CD8-positive, alpha-beta memory T cell (primary cell): ENCODE data around the gene ME3. TPM values are rescaled to one million over a fixed set of nuclear protein-coding genes. Genes with fewer than 3 reads are reported as not detected.

ENCODE experiments used
- CTCF ChIA-PET: fragments of 350-600 bp; sonication (Branson Sonifier 250); formaldehyde crosslinking; loops from one replicate; lab custom pipeline; 2021; ENCODE audit warnings: antibody characterized with exemption; lab: Charles Lee
- POLR2A ChIA-PET: fragments of 350-600 bp; sonication (Branson Sonifier 250); formaldehyde crosslinking; loops from one replicate; lab custom pipeline; 2021; ENCODE audit warnings: antibody characterized with exemption; lab: Charles Lee
- DNase-seq, 5 donors: peaks; one replicate each; pipeline versions ENCODE4 v3.0.0 to v3.0.0-alpha.2; 2020 to 2022; ENCODE audit warnings: mixed read lengths in 1 of 5
- H3K27ac ChIP-seq: one replicate; pipeline ENCODE4 v1.7.0; 2013; ENCODE audit warnings: low read depth, mild to moderate bottlenecking, low read length, moderate library complexity
- H3K27me3 ChIP-seq: 2 replicates; pipeline ENCODE4 v1.7.0; 2013; ENCODE audit warnings: low read length, mild to moderate bottlenecking; ENCODE audit not compliant: insufficient read depth, poor library complexity, severe bottlenecking
- H3K36me3 ChIP-seq: 2 replicates; pipeline ENCODE4 v1.7.0; 2013; ENCODE audit warnings: mild to moderate bottlenecking, low read length, moderate library complexity; ENCODE audit not compliant: insufficient read depth
- H3K4me1 ChIP-seq: 2 replicates; pipeline ENCODE4 v1.7.0; 2013; ENCODE audit warnings: mild to moderate bottlenecking, low read length, moderate library complexity; ENCODE audit not compliant: insufficient read depth
- H3K4me3 ChIP-seq: 2 replicates; pipeline ENCODE4 v1.7.0; 2013; ENCODE audit warnings: mild to moderate bottlenecking, low read length
- H3K9me3 ChIP-seq: 2 replicates; pipeline ENCODE4 v1.7.0; 2013; ENCODE audit warnings: mild to moderate bottlenecking, low read length
- H3K27ac Mint-ChIP-seq, 8 donors: one replicate each; pipeline ENCODE4 v1.8.0; 2020 to 2021; ENCODE audit warnings: mixed read lengths in 8 of 8, mild to moderate bottlenecking in 6 of 8, inconsistent platforms in 3 of 8, moderate library complexity in 3 of 8
- H3K27me3 Mint-ChIP-seq, 2 donors: one replicate each; pipeline ENCODE4 v1.8.0; 2020 to 2021; ENCODE audit warnings: mixed read lengths in 2 of 2, mild to moderate bottlenecking in 1 of 2, moderate library complexity in 1 of 2
- H3K36me3 Mint-ChIP-seq, 3 donors: one replicate each; pipeline ENCODE4 v1.8.0; 2020 to 2021; ENCODE audit warnings: mixed read lengths in 3 of 3, inconsistent platforms in 1 of 3, mild to moderate bottlenecking in 1 of 3
- H3K4me1 Mint-ChIP-seq, 3 donors: one replicate each; pipeline ENCODE4 v1.8.0; 2020 to 2021; ENCODE audit warnings: mixed read lengths in 3 of 3, inconsistent platforms in 1 of 3, mild to moderate bottlenecking in 1 of 3
- H3K4me3 Mint-ChIP-seq, 7 donors: one replicate each; pipeline ENCODE4 v1.8.0; 2020 to 2021; ENCODE audit warnings: mixed read lengths in 7 of 7, mild to moderate bottlenecking in 6 of 7, moderate library complexity in 4 of 7, inconsistent platforms in 2 of 7
- H3K9me3 Mint-ChIP-seq, 5 donors: one replicate each; pipeline ENCODE4 v1.8.0; 2020 to 2022; ENCODE audit warnings: mixed read lengths in 5 of 5, mild to moderate bottlenecking in 3 of 5, moderate library complexity in 2 of 5, inconsistent platforms in 1 of 5
- polyA plus RNA-seq: library from polyadenylated mRNA; unstranded; fragments of 300-500 nt; fragmentation: Illumina TruSeq; gene quantifications from one replicate; pipeline ENCODE4 v1.2.3, GENCODE V29; 2021
- total RNA-seq, 2 experiments: library from RNA; stranded (reverse); gene quantifications; one replicate each; pipeline ENCODE4 v1.2.3, GENCODE V29; 2021

The ME3 gene
- total and polyA plus RNA-seq, 3 experiments from 2014 or later: 1.0 to 1.3 TPM; not detected in 1

DNA sequence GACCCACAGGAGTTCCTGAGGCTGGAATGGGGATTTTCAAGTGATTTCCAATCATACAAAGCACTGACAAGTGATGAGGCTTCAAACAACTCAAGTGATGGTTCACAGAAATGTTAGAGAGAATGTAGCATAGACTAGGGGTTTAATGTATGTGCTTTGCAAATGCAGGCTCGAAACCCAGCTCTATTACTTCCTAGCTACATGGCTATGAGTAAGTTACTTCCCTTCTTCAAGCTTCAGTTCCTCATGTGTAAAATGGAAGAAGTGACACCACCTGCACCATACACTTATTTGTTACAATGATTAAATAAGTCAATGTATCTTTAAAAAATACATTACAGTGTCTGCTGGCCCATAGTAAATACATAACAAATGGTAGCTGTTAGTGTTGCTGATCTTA, 158.0 kb downstream of the ME3 start:
- Mint-ChIP-seq H3K9me3 (no peaks in the 10 kb centered on the region), H3K36me3 (no peaks in the 10 kb centered on the region), H3K27ac (no peak overlapping the region), H3K27me3 (peaks cover 0 to 2% of the 10 kb centered on the region in 2 donors), H3K4me3 (no peak overlapping the region), H3K4me1 (peaks cover 0 to 4% (median 2%) of the 10 kb centered on the region in 3 donors)
- Histone ChIP-seq H3K9me3 (no peaks in the 10 kb centered on the region), H3K27me3 (no peaks in the 10 kb centered on the region), H3K4me3 (no peak overlapping the region), H3K27ac (no peak overlapping the region), H3K36me3 (no peaks in the 10 kb centered on the region), H3K4me1 (peaks cover 3% of the 10 kb centered on the region)
- ChIA-PET CTCF (no interaction called here), POLR2A (no interaction called here)
- no peak for DNase-seq

DNA sequence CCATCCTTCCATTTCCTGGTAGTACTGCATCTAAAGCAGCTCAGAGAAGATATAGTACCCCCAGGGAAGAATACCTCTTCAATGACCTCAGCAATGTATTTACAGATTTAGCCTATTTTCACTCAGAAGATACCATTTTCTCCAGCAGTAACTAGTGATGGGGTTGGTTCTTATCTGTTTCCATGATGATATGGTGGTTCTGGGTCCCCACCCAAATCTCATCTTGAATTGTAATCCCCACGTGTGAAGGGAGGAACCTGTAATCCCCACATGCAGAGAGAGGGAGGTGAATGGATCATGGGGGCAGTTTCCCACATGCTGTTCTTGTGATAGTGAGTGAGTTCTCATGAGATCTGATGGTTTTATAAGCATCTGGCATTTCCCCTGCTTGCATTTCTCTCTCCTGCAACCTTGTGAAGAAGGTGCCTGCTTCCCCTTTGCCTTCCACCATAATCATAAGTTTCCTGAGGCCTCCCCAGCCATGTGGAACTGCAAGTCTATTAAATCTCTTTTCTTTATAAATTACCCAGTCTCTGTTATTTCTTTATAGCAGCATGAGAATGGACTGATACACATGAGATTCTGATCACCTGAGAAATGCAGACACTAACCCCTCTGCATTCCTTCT, 158.6 kb downstream of the ME3 start:
- H3K4me3 Mint-ChIP-seq: no peak overlapping the region
- Histone ChIP-seq H3K4me1 (peaks cover 3% of the 10 kb centered on the region), H3K36me3 (no peaks in the 10 kb centered on the region), H3K4me3 (no peak overlapping the region), H3K27ac (no peak overlapping the region), H3K9me3 (no peaks in the 10 kb centered on the region), H3K27me3 (no peaks in the 10 kb centered on the region)
- peaks cover 0 to 4% (median 2%) of the 10 kb centered on the region in 3 donors for H3K4me1 Mint-ChIP-seq
- DNase-seq: no peak
- no peaks in the 10 kb centered on the region for H3K36me3 Mint-ChIP-seq
- POLR2A ChIA-PET: no interaction called here
- CTCF ChIA-PET: no interaction called here
- H3K27me3 Mint-ChIP-seq: peaks cover 0 to 2% of the 10 kb centered on the region in 2 donors
- H3K27ac Mint-ChIP-seq: no peak overlapping the region
- no peaks in the 10 kb centered on the region for H3K9me3 Mint-ChIP-seq

DNA sequence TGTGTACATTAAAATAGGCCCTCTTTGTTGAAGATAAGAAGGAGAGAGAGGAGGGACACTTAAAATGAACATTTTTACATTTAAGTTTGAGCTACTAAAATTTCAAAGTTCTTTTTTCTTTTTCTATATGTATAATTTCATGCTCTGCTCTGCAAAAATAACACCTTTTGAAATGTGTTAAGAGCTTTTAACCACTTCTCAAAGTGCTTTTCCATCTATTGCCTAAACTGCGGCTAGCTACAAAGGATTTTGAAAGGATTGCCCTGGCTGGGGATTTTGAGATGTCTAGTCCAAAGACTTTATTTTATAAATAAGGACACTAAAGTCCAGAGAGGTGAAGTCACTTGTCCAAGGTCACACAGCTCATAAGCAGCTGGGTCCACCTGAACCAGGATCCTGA, 159.3 kb downstream of the ME3 start:
- Histone ChIP-seq H3K36me3 (no peaks in the 10 kb centered on the region), H3K4me1 (peaks cover 3% of the 10 kb centered on the region), H3K9me3 (no peaks in the 10 kb centered on the region), H3K27ac (no peak overlapping the region), H3K4me3 (no peak overlapping the region), H3K27me3 (no peaks in the 10 kb centered on the region)
- POLR2A ChIA-PET: no interaction called here
- peak overlapping the region in 1 of 7 donors; percentile 37 for H3K4me3 Mint-ChIP-seq
- CTCF ChIA-PET: no interaction called here
- peaks cover 0 to 2% of the 10 kb centered on the region in 2 donors for H3K27me3 Mint-ChIP-seq
- DNase-seq: no peak
- H3K36me3 Mint-ChIP-seq: no peaks in the 10 kb centered on the region
- H3K9me3 Mint-ChIP-seq: no peaks in the 10 kb centered on the region
- peaks cover 0 to 4% (median 2%) of the 10 kb centered on the region in 3 donors for H3K4me1 Mint-ChIP-seq
- H3K27ac Mint-ChIP-seq: no peak overlapping the region

DNA sequence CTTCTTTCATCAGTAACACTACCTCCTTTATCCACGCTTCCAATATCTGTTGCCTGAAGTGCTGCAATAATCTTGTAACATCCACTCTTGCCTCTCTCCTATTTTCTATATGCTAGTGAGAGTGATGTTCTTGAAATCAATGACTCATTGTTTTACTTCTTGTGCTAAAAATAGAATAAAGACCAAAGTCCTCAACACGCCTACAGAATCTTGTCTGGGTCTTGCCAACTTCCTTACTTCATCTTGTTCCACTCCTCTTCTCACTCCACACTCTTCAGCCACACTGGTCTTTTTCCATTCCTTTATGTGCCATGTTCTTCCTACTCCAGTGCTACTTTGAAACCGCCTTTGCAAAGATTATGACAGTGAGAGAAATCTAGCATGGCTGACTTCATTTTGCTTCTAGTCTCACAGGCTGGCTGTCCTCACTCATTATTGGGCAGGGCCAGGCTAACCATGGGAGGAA, 161.3 kb downstream of the ME3 start:
- H3K4me3 Mint-ChIP-seq: no peak overlapping the region
- Histone ChIP-seq H3K4me3 (no peak overlapping the region), H3K4me1 (peaks cover 3% of the 10 kb centered on the region), H3K27me3 (no peaks in the 10 kb centered on the region), H3K9me3 (no peaks in the 10 kb centered on the region), H3K27ac (no peak overlapping the region), H3K36me3 (no peaks in the 10 kb centered on the region)
- H3K4me1 Mint-ChIP-seq: peaks cover 0 to 4% (median 2%) of the 10 kb centered on the region in 3 donors
- no peaks in the 10 kb centered on the region for H3K36me3 Mint-ChIP-seq
- H3K27me3 Mint-ChIP-seq: peaks cover 1 to 4% of the 10 kb centered on the region in 2 donors
- H3K27ac Mint-ChIP-seq: no peak overlapping the region
- no peaks in the 10 kb centered on the region for H3K9me3 Mint-ChIP-seq
- DNase-seq: no peak
- CTCF ChIA-PET: no interaction called here
- POLR2A ChIA-PET: no interaction called here

DNA sequence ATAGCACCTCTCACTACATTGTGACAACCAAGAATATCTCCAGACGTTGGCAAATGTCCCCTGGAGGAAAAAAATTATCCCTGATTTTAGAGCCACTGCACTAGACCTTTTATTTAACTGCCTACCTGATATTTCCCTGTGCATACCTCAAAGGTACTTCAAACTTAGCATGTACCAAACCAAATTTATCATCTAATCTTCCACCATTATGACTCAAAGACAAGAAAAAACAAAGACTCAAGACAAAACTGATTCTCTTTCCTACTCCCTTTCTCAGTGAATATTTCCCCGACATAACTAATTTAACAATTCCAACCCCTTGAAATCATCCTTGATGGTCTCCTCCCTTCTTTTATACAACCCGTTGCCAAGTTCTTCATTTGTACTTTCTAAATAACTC, 161.7 kb downstream of the ME3 start:
- peaks cover 0 to 4% (median 2%) of the 10 kb centered on the region in 3 donors for H3K4me1 Mint-ChIP-seq

DNA sequence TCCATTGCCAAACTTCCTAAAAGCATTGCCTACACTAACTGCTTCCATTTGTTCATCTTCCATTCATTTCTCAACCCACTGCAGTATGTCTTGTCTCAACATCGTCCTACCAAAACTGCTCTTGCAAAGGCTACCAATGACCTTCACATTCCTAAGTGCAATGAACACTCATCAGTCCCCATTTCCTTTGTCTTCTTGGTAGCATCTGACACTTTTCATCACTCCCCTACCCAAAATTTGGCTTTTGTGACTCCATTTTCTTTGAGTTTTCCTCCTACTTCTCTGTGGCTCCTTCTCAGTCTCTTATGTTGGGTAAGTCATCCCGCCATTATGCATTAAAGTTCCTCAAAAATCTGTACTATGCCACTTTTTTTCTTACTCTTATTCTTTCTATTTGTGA, 162.3 kb downstream of the ME3 start:
- no peak overlapping the region for H3K4me3 ChIP-seq
- H3K27me3 ChIP-seq: no peaks in the 10 kb centered on the region
- no peaks in the 10 kb centered on the region for H3K9me3 Mint-ChIP-seq
- no peak overlapping the region for H3K27ac ChIP-seq
- POLR2A ChIA-PET: no interaction called here
- no peak overlapping the region for H3K4me3 Mint-ChIP-seq
- H3K4me1 ChIP-seq: peaks cover 3% of the 10 kb centered on the region
- no peak overlapping the region for H3K27ac Mint-ChIP-seq
- H3K27me3 Mint-ChIP-seq: peaks cover 2 to 4% of the 10 kb centered on the region in 2 donors
- H3K9me3 ChIP-seq: no peaks in the 10 kb centered on the region
- H3K36me3 ChIP-seq: no peaks in the 10 kb centered on the region
- CTCF ChIA-PET: no interaction called here
- DNase-seq: no peak
- no peaks in the 10 kb centered on the region for H3K36me3 Mint-ChIP-seq
- peaks cover 0 to 4% (median 2%) of the 10 kb centered on the region in 3 donors for H3K4me1 Mint-ChIP-seq

More for the DNA sequence above, 161.7 kb downstream of the ME3 start:
- Histone ChIP-seq H3K27me3 (no peaks in the 10 kb centered on the region), H3K9me3 (no peaks in the 10 kb centered on the region), H3K36me3 (no peaks in the 10 kb centered on the region), H3K4me1 (peaks cover 3% of the 10 kb centered on the region), H3K27ac (no peak overlapping the region), H3K4me3 (no peak overlapping the region)
- Mint-ChIP-seq H3K27me3 (peaks cover 4% of the 10 kb centered on the region in 2 donors), H3K36me3 (no peaks in the 10 kb centered on the region), H3K4me3 (no peak overlapping the region), H3K9me3 (no peaks in the 10 kb centered on the region), H3K27ac (no peak overlapping the region)
- ChIA-PET CTCF (no interaction called here), POLR2A (no interaction called here)
- DNase-seq: no peak

DNA sequence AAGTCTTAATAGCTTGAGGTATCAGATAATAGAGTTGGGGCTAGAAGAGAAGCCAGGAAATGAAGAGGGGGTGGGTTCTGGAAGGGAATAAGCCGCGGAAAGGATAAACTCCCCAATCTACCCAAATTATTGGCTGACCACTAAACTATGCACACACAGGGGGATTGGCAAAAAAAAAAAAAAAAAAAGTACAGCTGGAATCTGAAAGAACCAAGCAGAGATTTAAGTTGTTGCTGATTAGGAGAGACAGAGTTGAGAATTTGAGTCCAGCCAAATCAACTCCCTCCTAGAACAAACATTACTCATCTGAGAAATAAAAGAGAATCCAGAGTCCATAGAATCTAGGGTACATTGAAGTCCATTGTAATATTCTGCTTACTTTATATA, 162.8 kb downstream of the ME3 start:
- POLR2A ChIA-PET: no interaction called here
- CTCF ChIA-PET: no interaction called here

DNA sequence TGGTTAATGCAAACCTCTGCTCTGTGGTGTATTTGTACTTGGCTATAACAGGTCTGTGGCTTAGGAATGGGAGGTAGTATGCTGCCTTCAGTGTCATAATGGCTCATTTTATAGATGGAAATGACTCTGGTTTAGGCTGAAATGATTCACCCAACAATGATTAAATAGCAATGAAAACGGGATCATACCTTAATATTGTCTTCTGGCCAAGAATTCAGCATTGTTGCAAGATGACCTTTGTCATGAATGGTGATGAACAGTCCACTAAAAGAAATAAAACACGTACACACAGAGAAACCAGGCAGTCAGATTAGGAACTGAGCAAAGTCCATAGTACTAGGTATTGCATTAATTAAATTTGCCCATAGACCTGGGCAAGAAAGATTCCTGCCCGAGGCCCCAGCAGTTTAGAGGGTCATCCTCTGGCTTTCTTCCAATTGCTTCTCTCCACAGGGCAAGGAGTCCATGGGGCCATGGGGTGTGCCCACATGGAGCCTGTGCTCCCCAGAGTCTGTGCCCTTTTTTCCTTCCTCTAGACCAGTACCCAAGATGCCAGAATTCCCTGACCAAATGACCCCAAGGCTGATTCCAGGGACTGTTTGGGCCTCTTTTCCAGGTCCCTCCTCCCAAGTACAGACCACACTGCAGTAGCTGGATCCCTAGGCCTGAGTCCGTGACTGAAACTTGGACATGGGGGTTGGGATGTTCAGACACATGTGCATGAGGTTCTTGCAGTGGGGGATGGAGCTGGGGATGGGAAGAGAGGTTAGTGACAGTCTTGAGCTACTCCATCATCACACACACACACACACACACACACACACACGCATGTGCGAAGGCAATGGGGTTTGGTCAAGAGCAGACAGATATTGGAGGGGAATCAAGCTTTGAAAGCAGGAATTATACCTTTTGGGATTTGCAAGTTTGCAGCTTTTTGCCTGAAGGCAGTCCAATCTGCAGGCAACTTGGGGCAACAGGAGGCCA, 163.5 kb downstream of the ME3 start:
- Mint-ChIP-seq H3K9me3 (no peaks in the 10 kb centered on the region), H3K27ac (no peak overlapping the region), H3K4me1 (peaks cover 0 to 4% (median 2%) of the 10 kb centered on the region in 3 donors), H3K4me3 (no peak overlapping the region), H3K36me3 (no peaks in the 10 kb centered on the region), H3K27me3 (peaks cover 2 to 4% of the 10 kb centered on the region in 2 donors)
- ChIA-PET CTCF (no interaction called here), POLR2A (no interaction called here)
- H3K27me3 ChIP-seq: no peaks in the 10 kb centered on the region
- H3K36me3 ChIP-seq: no peaks in the 10 kb centered on the region
- no peak overlapping the region for H3K27ac ChIP-seq
- no peak for DNase-seq
- peaks cover 3% of the 10 kb centered on the region for H3K4me1 ChIP-seq
- no peaks in the 10 kb centered on the region for H3K9me3 ChIP-seq
- H3K4me3 ChIP-seq: no peak overlapping the region

More for the DNA sequence above, 162.8 kb downstream of the ME3 start:
- H3K9me3 ChIP-seq: no peaks in the 10 kb centered on the region
- H3K36me3 ChIP-seq: no peaks in the 10 kb centered on the region
- peaks cover 3% of the 10 kb centered on the region for H3K4me1 ChIP-seq
- no peak overlapping the region for H3K4me3 ChIP-seq
- peaks cover 2 to 4% of the 10 kb centered on the region in 2 donors for H3K27me3 Mint-ChIP-seq
- H3K27ac Mint-ChIP-seq: no peak overlapping the region
- H3K27ac ChIP-seq: no peak overlapping the region
- no peak for DNase-seq
- H3K4me1 Mint-ChIP-seq: peaks cover 0 to 4% (median 2%) of the 10 kb centered on the region in 3 donors
- H3K9me3 Mint-ChIP-seq: no peaks in the 10 kb centered on the region
- H3K4me3 Mint-ChIP-seq: no peak overlapping the region
- no peaks in the 10 kb centered on the region for H3K27me3 ChIP-seq
- no peaks in the 10 kb centered on the region for H3K36me3 Mint-ChIP-seq
